H1 (cell line): ENCODE measurements around the gene NOS1AP. TPM values are rescaled to one million over a fixed set of nuclear protein-coding genes. Genes with fewer than 3 reads are reported as not detected.

Source experiments
- CTCF ChIA-PET: fragments of 300-600 bp; sonication (Branson Sonifier 250); formaldehyde crosslinking; loops from one replicate; lab custom pipeline; 2021; ENCODE audit not compliant: partially characterized antibody; lab: Charles Lee
- POLR2A ChIA-PET: fragments of 300-600 bp; sonication (Branson Sonifier 250); formaldehyde crosslinking; loops from one replicate; lab custom pipeline; 2021; ENCODE audit warnings: inconsistent platforms; ENCODE audit not compliant: partially characterized antibody; lab: Charles Lee
- DNase-seq, 2 experiments: peaks; one replicate each; pipeline versions ENCODE4 v3.0.0 to v3.0.0-alpha.2; 2010 to 2022; ENCODE audit warnings: low spot score in 2 of 2, low read depth in 1 of 2, mixed read lengths in 1 of 2
- FAIRE-seq: peaks from 2 replicates; lab custom pipeline; 2011; peaks lifted over from hg19 to GRCh38; lab: Jason Lieb, UNC
- H2AFZ ChIP-seq: 2 replicates; pipeline ENCODE4 v1.8.1; 2012; ENCODE audit warnings: low read length, inconsistent platforms
- H2AK5ac ChIP-seq: 2 replicates; pipeline ENCODE4 v1.6.1; 2013; ENCODE audit warnings: low read depth, low read length
- H2BK120ac ChIP-seq: replicated peaks from 2 replicates; pipeline ENCODE3; 2013; ENCODE audit warnings: low read depth, low read length, inconsistent platforms
- H2BK12ac ChIP-seq: 2 replicates; pipeline ENCODE4 v1.6.1; 2013; ENCODE audit warnings: low read depth, low read length
- H2BK15ac ChIP-seq: 2 replicates; pipeline ENCODE4 v1.6.1; 2013; ENCODE audit warnings: low read length
- H2BK20ac ChIP-seq: 2 replicates; pipeline ENCODE4 v1.6.1; 2013; ENCODE audit warnings: low read length
- H2BK5ac ChIP-seq: 2 replicates; pipeline ENCODE4 v1.6.1; 2013; ENCODE audit warnings: low read depth, low read length
- H3K14ac ChIP-seq: 2 replicates; pipeline ENCODE4 v1.6.1; 2013; ENCODE audit warnings: inconsistent platforms; ENCODE audit not compliant: insufficient read length
- H3K18ac ChIP-seq: 2 replicates; pipeline ENCODE4 v1.6.1; 2013; ENCODE audit warnings: low read length; ENCODE audit errors: extremely low read depth
- H3K23ac ChIP-seq: 2 replicates; pipeline ENCODE4 v1.6.1; 2013; ENCODE audit warnings: inconsistent platforms; ENCODE audit not compliant: insufficient read length
- H3K23me2 ChIP-seq: 2 replicates; pipeline ENCODE4 v1.6.1; 2013; ENCODE audit warnings: low read depth, low read length
- H3K27ac ChIP-seq: 2 replicates; pipeline ENCODE4 v1.6.1; 2011; ENCODE audit warnings: low read depth, low read length, inconsistent platforms
- H3K27me3 ChIP-seq, 4 experiments: replicated peaks in 1 of 4; 1 replicate in 1 of 4; 2 replicates in 3 of 4; pipeline versions ENCODE4 v1.6.1 to v1.8.1; 2011 to 2013; ENCODE audit warnings: low read length in 3 of 4, mild to moderate bottlenecking in 3 of 4, inconsistent platforms in 2 of 4, mixed read lengths in 2 of 4, moderate library complexity in 1 of 4; ENCODE audit not compliant: control insufficient read depth in 3 of 4, insufficient read depth in 3 of 4; ENCODE audit errors: extremely low read depth in 1 of 4
- H3K36me3 ChIP-seq, 4 experiments: 2 replicates each; pipeline versions ENCODE4 v1.6.1 to v1.8.1; 2011 to 2013; ENCODE audit warnings: mild to moderate bottlenecking in 4 of 4, low read length in 3 of 4, moderate library complexity in 2 of 4, control low read depth in 1 of 4, inconsistent platforms in 1 of 4; ENCODE audit not compliant: insufficient read depth in 4 of 4, control insufficient read depth in 2 of 4
- H3K4ac ChIP-seq: replicated peaks from 2 replicates; pipeline ENCODE3; 2013; ENCODE audit warnings: low read length, low read depth, mixed read lengths, inconsistent platforms; ENCODE audit not compliant: insufficient read length
- H3K4me1 ChIP-seq, 4 experiments: replicated peaks in 1 of 4; 1 replicate in 1 of 4; 2 replicates in 3 of 4; pipeline versions ENCODE4 v1.6.1 to v1.8.1; 2011 to 2013; ENCODE audit warnings: low read length in 3 of 4, inconsistent platforms in 2 of 4, mixed read lengths in 1 of 4; ENCODE audit not compliant: insufficient read depth in 4 of 4, control insufficient read depth in 3 of 4
- H3K4me2 ChIP-seq, 2 experiments: 2 replicates each; pipeline versions ENCODE4 v1.6.1 to v1.8.1; 2011 to 2013; ENCODE audit warnings: low read depth in 2 of 2, low read length in 2 of 2, control low read depth in 1 of 2, inconsistent platforms in 1 of 2, mild to moderate bottlenecking in 1 of 2; ENCODE audit not compliant: insufficient read depth in 1 of 2
- H3K4me3 ChIP-seq, 4 experiments: fragments of 200-600, 300-600 bp in 1 of 4; sonication (generic), shearing (Covaris generic), sonication (Bioruptor Twin) in 1 of 4; 2 replicates each; pipeline versions ENCODE4 v1.5.1 to v1.8.1; 2011 to 2016; ENCODE audit warnings: low read length in 4 of 4, low read depth in 3 of 4, control low read depth in 2 of 4, inconsistent platforms in 2 of 4, mild to moderate bottlenecking in 2 of 4, mixed read lengths in 1 of 4, moderate library complexity in 1 of 4; ENCODE audit not compliant: insufficient read depth in 2 of 4; ENCODE audit errors: extremely low read depth in 1 of 4
- H3K56ac ChIP-seq: replicated peaks from 2 replicates; pipeline ENCODE3; 2013; ENCODE audit warnings: low read depth, mild to moderate bottlenecking, mixed read lengths, low read length, inconsistent platforms; ENCODE audit not compliant: insufficient read length
- H3K79me1 ChIP-seq: 2 replicates; pipeline ENCODE4 v1.6.1; 2013; ENCODE audit warnings: low read depth, low read length, control low read depth
- H3K79me2 ChIP-seq, 2 experiments: 2 replicates each; pipeline versions ENCODE4 v1.6.1 to v1.8.1; 2012 to 2013; ENCODE audit warnings: low read length in 2 of 2, mild to moderate bottlenecking in 2 of 2, inconsistent platforms in 1 of 2; ENCODE audit not compliant: insufficient read depth in 2 of 2, control insufficient read depth in 1 of 2
- H3K9ac ChIP-seq, 4 experiments: replicated peaks in 1 of 4; 1 replicate in 1 of 4; 2 replicates in 3 of 4; pipeline versions ENCODE4 v1.6.1 to v1.8.1; 2011 to 2013; ENCODE audit warnings: low read depth in 3 of 4, low read length in 3 of 4, control low read depth in 2 of 4, mild to moderate bottlenecking in 2 of 4, moderate library complexity in 2 of 4, inconsistent platforms in 1 of 4; ENCODE audit errors: extremely low read depth in 1 of 4
- H3K9me3 ChIP-seq, 2 experiments: 2 replicates each; pipeline versions ENCODE4 v1.6.1 to v1.8.1; 2012 to 2013; ENCODE audit warnings: mild to moderate bottlenecking in 2 of 2, moderate library complexity in 2 of 2, control low read depth in 1 of 2, inconsistent platforms in 1 of 2, low read depth in 1 of 2, low read length in 1 of 2, mixed read lengths in 1 of 2; ENCODE audit not compliant: insufficient read depth in 2 of 2
- H4K20me1 ChIP-seq, 2 experiments: replicated peaks in 1 of 2; 2 replicates each; pipeline versions ENCODE3 to v1.8.1; 2011 to 2013; ENCODE audit warnings: inconsistent platforms in 2 of 2, low read length in 2 of 2, mild to moderate bottlenecking in 1 of 2; ENCODE audit not compliant: insufficient read depth in 2 of 2, control insufficient read depth in 1 of 2
- H4K5ac ChIP-seq: 2 replicates; pipeline ENCODE4 v1.6.1; 2013; ENCODE audit warnings: low read length, low read depth, mixed read lengths, inconsistent platforms; ENCODE audit not compliant: insufficient read length
- H4K8ac ChIP-seq: 2 replicates; pipeline ENCODE4 v1.8.0; 2013; ENCODE audit warnings: mild to moderate bottlenecking, moderate library complexity, low read length, inconsistent platforms; ENCODE audit not compliant: insufficient read depth; ENCODE audit errors: extremely low read depth
- H4K91ac ChIP-seq: replicated peaks from 2 replicates; pipeline ENCODE3; 2013; ENCODE audit warnings: low read length, mixed read lengths, inconsistent platforms; ENCODE audit not compliant: insufficient read length
- ASH2L ChIP-seq: fragments of 200-600, 300-600 bp; sonication (generic); IDR thresholded peaks from one replicate; pipeline ENCODE4 v1.7.1; 2017; ENCODE audit warnings: low read length
- EGR1 ChIP-seq: IDR thresholded peaks from 2 replicates; pipeline ENCODE4 v1.6.1; 2011; ENCODE audit warnings: low read depth, low read length, borderline replicate concordance
- POLR2AphosphoS5 ChIP-seq: IDR thresholded peaks from 2 replicates; pipeline ENCODE4 v1.6.1; 2011; ENCODE audit warnings: low read depth, low read length
- RAD21 ChIP-seq, 2 experiments: IDR thresholded peaks in 1 of 2; conservative IDR thresholded peaks in 1 of 2; 2 replicates each; pipeline ENCODE4 v1.6.1; 2011; ENCODE audit warnings: low read depth in 2 of 2, low read length in 2 of 2, improper control_type of control experiment in 1 of 2, inconsistent platforms in 1 of 2, mild to moderate bottlenecking in 1 of 2, moderate library complexity in 1 of 2
- TBP ChIP-seq: IDR thresholded peaks from 2 replicates; pipeline ENCODE4 v1.6.1; 2011; ENCODE audit warnings: low read depth, low read length, improper control_type of control experiment
- WGBS, 2 experiments: shearing (Covaris generic) in 1 of 2; methylation state at CpG; one replicate each; pipeline versions ENCODE4 v1.1.6 to v1.1.7; 2013 to 2015; ENCODE audit warnings: low lambda C conversion rate in 2 of 2, mixed read lengths in 2 of 2, inconsistent platforms in 1 of 2, low coverage in 1 of 2, missing lambda C conversion rate in 1 of 2; ENCODE audit not compliant: insufficient replicate concordance in 2 of 2, insufficient coverage in 1 of 2, insufficient read length in 1 of 2; ENCODE audit errors: extremely low coverage in 1 of 2, missing lambda C conversion rate in 1 of 2; 5-methylcytosine and 5-hydroxymethylcytosine counted together
- polyA plus RNA-seq, 7 experiments: library from polyadenylated mRNA; depleted of rRNA in 3 of 7; stranded (reverse) in 5 of 7; unstranded in 2 of 7; fragments of >200 nt in 5 of 7; fragments of 200-250 nt in 2 of 7; gene quantifications; 1 replicate in 5 of 7; 2 replicates in 1 of 7; 4 replicates in 1 of 7; pipeline versions ENCODE4 v1.2.1 to v1.2.3, GENCODE V29; 2011 to 2013; ENCODE audit warnings: missing spikeins in 2 of 7, mixed read lengths in 2 of 7
- total RNA-seq: library from RNA; stranded (reverse); fragmentation: NEBNext Ultra II Directional; extraction: Animal tissue kit (Norgen Biotek cat#: 25700); gene quantifications from 2 replicates; pipeline ENCODE4 v1.2.1, GENCODE V29; 2021

NOS1AP gene
- total and polyA plus RNA-seq, 2 of the 8 experiments (the other 6 are each of a cell fraction or from before 2014, with no cell fraction given), result 2.4 to 12.1 TPM

DNA sequence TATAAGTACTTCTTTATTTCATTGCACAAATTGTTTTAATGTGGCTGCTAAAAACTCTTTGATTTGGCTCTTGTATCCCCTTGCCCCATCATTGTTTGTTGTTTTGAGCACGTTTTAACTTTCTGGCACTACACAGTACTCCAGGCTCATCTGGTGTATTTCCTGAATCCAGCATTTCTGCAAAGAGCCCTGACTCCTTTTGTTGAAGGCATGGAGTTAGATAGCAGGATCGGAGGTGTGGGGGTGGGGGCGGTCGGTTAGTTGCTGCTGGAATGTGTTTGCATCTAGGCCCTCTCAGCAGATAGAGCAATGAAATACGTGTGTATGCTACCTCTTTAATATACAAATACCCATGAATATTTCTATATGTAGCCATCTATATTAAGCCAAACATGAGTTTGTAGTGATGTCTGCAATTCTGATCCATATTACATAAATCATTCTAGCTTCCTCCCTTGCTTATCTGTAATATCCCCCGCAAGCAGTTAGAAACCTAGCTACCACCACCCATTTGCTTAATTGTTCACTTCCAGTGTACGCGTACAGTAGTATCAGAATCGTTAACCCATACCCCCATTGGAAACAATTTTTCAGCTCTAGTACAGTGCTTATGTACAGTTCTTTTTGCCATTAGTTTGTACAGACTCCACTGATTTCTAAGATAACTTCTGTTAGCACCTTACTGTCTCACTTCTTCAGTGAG, 106.0 kb downstream of the NOS1AP start:
- Histone ChIP-seq H3K27me3 (no peaks in the 10 kb centered on the region), H2BK120ac (no peak overlapping the region), H2AFZ (no peak overlapping the region), H2BK12ac (no peak overlapping the region), H3K4me3 (peak overlapping the region in 1 of 4 experiments; percentile 25; a peak in 1 of 8 replicates), H4K20me1 (peaks cover 4% of the 10 kb centered on the region in 2 experiments), H3K9ac (no peak overlapping the region), H3K23me2 (no peaks in the 10 kb centered on the region), H3K23ac (no peak overlapping the region), H2BK15ac (no peak overlapping the region), H3K79me1 (peaks cover 2% of the 10 kb centered on the region; the same call in 1 of the 2 replicates), H3K14ac (no peak overlapping the region), H4K91ac (no peak overlapping the region), H3K4ac (no peak overlapping the region), H2BK5ac (no peak overlapping the region), H3K27ac (no peak overlapping the region), H3K4me2 (peak overlapping the region; percentile 11 to 25; a peak in 2 of 4 replicates), H3K4me1 (peaks cover 3 to 24% (median 18%) of the 10 kb centered on the region in 4 experiments), H4K5ac (no peak overlapping the region), H3K18ac (no peak overlapping the region), H3K56ac (no peak overlapping the region), H2BK20ac (no peak overlapping the region), H3K36me3 (no peaks in the 10 kb centered on the region), H3K79me2 (peaks cover 0 to 26% of the 10 kb centered on the region in 2 experiments; a peak in 2 of 4 replicates), H4K8ac (no peak overlapping the region), H3K9me3 (no peaks in the 10 kb centered on the region), H2AK5ac (no peak overlapping the region)
- FAIRE-seq (peak; percentile 79), DNase-seq (peak in 1 of 2 experiments; percentile 31)
- POLR2A ChIA-PET, result no interaction called here
- 46% methylated on average over 9 of the region's 9 CpGs; no CpG with 5 or more reads in 1 of the 2 experiments for WGBS, 2 experiments
- CTCF ChIA-PET, result interaction anchor here (1.3 kb wide), 1 partner anchor 122 kb away, joined by 4 read pairs; no protein-coding TSS in a partner anchor
- TF ChIP-seq ASH2L (peak; percentile 60), TBP (no peak), POLR2AphosphoS5 (no peak), EGR1 (peak; percentile 42; the same call in 1 of the 2 replicates), RAD21 (IDR thresholded peaks at IDR 0.05 in 1 of 2, conservative IDR thresholded peaks at IDR 0.05 in 1 of 2; ENCODE audit: low read depth in 2 of 2, low read length in 2 of 2) (peak in 1 of 2 experiments; percentile 4; a peak in 1 of 4 replicates)
